GM19025 (cell line): ENCODE data around the gene PTPN12.
"Not testable (repeated sequence)": the region's sequence is repeated elsewhere in the genome, so short reads cannot be mapped to it uniquely, and the experiment has no call there.

ENCODE experiments used
- ATAC-seq: cut with Tn5 transposase; IDR thresholded peaks from one replicate; pipeline ENCODE4 v1.9.1; 2021; ENCODE audit warnings: mild to moderate bottlenecking, low read depth, moderate library complexity; ENCODE audit not compliant: unreplicated experiment

The PTPN12 gene

DNA sequence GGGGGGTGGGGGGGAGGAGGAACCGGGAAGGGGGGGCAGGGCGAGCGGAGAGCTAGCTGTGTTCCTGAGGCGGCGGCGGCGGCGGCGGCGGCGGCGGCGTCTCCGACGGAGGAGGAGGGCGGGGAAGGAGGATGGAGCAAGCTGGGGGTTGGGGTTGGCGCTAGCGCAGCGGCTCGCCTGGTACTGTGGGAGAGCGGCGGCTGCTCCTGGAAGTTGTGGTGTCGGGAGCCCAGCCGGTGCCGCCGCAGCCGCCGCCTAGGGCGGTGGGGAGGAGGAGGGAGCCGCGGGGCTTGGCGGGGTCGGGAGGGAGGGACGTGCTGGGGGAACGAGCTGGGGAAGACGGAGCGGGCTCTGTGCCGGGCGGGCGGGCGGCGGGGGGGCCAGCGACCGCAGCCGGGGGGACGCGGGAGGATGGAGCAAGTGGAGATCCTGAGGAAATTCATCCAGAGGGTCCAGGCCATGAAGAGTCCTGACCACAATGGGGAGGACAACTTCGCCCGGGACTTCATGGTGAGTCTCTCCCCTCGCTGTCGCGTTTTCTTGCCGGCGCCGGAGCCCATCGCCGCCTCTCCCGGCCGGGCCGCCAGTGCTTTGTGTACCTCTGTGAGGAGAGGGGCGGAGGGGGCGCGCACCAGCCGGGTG lies at the start of gene PTPN12:
Gene PTPN12, plus strand, starts transcription at position 160 of the 642 bp plus-strand sequence. Its CDS starts 252 bp downstream, at position 412.
- ATAC-seq = no peak

DNA sequence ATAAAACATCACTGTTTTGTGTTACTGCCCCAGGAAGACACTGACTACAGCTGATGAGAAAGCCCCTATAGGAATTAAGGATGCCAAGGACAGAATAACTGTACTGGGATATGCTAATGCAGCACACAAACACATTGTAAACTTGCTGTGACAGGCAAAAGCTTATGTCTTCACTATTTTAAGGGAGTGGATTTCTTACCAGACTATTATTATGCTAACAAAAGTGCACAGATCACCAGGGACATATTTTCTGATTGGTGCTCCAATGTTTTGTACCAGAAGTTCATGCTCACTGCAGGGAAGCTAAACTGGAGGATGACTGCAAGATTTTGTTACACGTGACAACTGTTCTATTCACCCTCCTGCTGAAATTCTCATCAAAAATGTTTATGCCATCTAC lies 48.1 kb upstream of the PTPN12 start:
- ATAC-seq = no peak

- ATAC-seq = no peak
Observed at GRCh38 chr7:77497079-77497478, 40.0 kb upstream of the PTPN12 start.

GRCh38 chr7:77498659-77499379 lies 38.3 kb upstream of the PTPN12 start:
- ATAC-seq = no peak

GRCh38 chr7:77501192-77501515 lies 35.9 kb upstream of the PTPN12 start:
- no peak for ATAC-seq

GRCh38 chr7:77504951-77505350 lies 32.1 kb upstream of the PTPN12 start:
- ATAC-seq = no peak

- no peak for ATAC-seq
Observed at GRCh38 chr7:77506899-77507298, 30.2 kb upstream of the PTPN12 start.

- ATAC-seq = not testable (repeated sequence)
Observed at GRCh38 chr7:77513002-77513670, 24.0 kb upstream of the PTPN12 start.

- ATAC-seq = no peak
Observed at GRCh38 chr7:77516085-77516484, 21.0 kb upstream of the PTPN12 start.

- no peak for ATAC-seq
Observed at GRCh38 chr7:77520261-77520660, 16.8 kb upstream of the PTPN12 start.

GRCh38 chr7:77521537-77521936 lies 15.6 kb upstream of the PTPN12 start:
- ATAC-seq = not testable (repeated sequence)

DNA sequence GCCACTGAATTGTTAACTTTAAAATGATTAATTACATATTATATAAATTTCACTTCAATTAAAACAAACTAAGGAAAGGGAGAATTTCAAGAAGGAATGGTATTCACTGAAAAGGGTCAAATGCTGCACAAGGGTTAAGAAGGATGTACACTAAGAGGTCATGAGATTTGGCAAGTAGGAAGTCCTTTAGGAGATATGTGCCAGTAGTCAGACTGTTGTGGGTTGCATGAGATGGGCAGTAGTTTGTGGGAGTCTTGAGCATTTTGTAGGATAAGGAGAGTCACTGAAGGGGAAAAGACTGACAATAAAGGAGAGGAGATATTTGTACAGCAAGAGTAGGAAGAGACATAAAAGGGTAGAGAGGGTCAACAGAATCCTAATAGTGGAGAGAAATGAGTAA lies 12.4 kb upstream of the PTPN12 start:
- ATAC-seq = no peak

GRCh38 chr7:77525231-77525630 lies 11.9 kb upstream of the PTPN12 start:
- no peak for ATAC-seq

DNA sequence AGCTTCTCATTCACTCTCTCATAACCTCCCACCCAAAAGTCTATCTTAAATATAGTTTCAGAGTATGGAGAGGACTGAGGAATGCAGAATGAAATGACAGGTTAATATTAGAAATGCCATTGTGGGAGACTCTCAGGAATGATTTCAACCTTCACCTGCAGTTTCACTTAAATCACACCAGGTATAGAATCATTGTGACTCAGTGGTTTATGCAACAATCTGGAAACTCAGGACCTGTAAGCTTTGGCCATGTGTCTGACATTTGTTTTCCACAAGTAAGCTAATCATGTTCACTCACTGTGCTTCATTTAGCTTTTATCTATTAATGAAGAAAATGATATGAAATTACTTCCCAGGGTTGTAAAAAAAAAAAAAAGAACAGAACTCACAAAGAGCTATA lies 8.7 kb upstream of the PTPN12 start:
- ATAC-seq = no peak

DNA sequence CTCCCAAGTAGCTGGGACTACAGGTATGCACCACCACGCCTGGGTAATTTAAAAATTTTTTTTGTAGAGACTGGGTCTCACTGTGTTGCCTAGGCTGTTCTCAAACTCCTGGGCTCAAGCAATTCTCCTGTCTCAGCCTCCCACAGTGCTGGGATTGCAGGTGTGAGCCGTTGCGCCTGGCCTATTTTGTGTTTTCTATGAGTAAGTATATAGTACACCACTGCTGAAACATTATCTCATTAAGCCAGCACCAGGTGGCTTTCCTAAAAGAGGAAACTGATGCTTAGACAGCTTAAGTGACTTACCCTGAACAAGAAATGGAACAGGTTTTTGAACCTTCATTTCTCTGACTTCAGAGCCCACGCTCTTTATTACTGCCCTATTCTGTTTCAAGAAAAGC lies 7.8 kb upstream of the PTPN12 start:
- no peak for ATAC-seq

GRCh38 chr7:77531038-77531437 lies 6.1 kb upstream of the PTPN12 start:
- ATAC-seq = no peak

GRCh38 chr7:77532247-77532646 lies 4.8 kb upstream of the PTPN12 start:
- ATAC-seq = no peak

DNA sequence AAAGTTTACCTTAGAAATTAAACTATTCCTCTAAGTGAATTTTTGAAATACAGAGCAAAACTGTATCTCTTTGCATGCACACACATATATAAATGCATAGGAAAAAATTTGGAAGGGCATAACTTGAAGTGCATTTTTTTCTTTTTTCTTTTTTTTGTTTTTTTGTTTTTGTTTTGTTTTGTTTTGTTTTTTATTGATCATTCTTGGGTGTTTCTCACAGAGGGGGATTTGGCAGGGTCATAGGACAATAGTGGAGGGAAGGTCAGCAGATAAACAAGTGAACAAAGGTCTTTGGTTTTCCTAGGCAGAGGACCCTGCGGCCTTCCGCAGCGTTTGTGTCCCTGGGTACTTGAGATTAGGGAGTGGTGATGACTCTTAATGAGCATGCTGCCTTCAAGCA lies 4.4 kb upstream of the PTPN12 start:
- ATAC-seq = not testable (repeated sequence)

GRCh38 chr7:77534046-77534445 lies 3.0 kb upstream of the PTPN12 start:
- not testable (repeated sequence) for ATAC-seq

- ATAC-seq = no peak
Observed at GRCh38 chr7:77536017-77536412, 1.1 kb upstream of the PTPN12 start.

DNA sequence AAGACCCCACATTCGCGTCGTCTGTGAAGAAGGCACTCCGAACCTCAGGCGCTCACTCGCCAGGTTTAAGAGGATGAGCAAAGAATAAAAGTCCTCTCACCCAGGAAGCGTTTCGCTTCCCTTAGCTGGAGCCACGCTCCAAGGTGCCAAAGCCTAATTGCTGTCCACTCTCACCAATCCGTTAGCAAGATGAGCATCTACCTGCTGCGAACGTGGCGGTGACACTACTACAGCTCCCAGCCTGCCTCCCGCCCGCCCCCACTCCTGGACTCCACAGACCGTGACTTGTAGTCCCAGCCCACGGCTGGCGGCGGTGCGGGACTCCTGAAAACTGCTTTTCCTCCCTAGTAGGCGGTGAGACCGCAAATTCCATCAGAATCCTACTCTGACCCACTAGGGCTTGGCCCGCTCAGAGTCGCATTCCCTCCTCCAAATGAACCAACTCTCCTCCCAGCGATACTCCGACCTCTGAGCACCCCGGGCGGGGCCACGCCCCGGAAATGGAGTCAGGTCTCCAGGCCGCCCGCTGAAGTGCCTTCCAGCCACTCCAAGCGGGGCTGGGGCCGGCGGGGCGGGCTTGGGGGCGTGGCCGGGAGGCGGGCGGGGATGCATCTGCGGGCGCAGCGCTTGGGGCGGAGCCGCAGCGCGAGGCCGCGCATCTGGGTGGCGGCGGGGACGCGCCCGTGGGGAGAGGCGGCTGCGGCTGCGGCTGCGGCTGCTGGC lies 521 bp upstream of the PTPN12 start:
- ATAC-seq = peak; percentile 95
